GM19372 (cell line): ENCODE data around the gene USH2A.

Experiments used
- ATAC-seq: cut with Tn5 transposase; IDR thresholded peaks from one replicate; pipeline ENCODE4 v1.9.1; 2021; ENCODE audit warnings: mild to moderate bottlenecking, low read depth, moderate library complexity; ENCODE audit not compliant: unreplicated experiment

The USH2A gene

GRCh38 chr1:215987092-215987875, 436.0 kb downstream of the USH2A start:
- ATAC-seq = no peak

DNA sequence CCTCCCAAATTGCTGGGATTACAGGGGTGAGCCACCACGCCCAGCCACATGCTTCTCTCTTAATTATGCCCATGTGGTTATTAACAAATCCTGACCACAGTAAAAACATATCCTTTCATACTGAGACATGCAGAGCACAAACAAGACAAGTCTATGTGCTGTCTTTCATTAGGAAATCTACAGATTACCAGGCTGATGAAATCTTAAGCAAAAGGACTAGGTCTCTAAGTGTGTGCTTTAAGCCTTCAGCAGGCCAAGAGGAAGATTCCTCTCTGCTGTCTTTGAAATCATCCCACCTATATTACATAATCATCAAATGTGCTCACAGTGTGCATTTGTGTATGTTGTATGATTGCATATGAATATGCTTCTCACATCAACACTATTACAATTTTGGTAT, 436.8 kb downstream of the USH2A start:
- ATAC-seq = no peak

- no peak for ATAC-seq
Observed at GRCh38 chr1:215983680-215984079, 439.6 kb downstream of the USH2A start.

GRCh38 chr1:215971793-215972441, 451.3 kb downstream of the USH2A start:
- ATAC-seq = no peak

DNA sequence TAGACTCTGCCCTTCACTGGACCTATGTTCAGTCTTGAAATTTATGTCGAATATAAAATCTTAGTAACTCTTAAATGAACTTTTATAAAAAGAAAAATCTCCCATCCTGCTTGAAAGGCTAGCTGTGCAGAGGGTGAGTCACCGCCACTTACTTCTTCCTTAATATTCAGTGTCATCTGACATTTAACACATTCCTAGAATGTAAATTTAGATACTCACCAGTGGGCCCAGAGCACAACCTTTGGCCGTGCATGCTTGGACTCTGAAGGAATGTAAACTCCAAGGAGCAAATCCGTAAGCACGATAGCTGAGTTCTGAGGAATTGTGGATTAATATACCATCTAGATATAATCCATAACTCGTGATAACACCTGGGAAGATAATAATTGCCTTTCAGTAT, 452.8 kb downstream of the USH2A start:
- ATAC-seq = no peak

GRCh38 chr1:215963621-215964020, 459.6 kb downstream of the USH2A start:
- no peak for ATAC-seq

- ATAC-seq = no peak
Observed at GRCh38 chr1:215963040-215963439, 460.2 kb downstream of the USH2A start.

DNA sequence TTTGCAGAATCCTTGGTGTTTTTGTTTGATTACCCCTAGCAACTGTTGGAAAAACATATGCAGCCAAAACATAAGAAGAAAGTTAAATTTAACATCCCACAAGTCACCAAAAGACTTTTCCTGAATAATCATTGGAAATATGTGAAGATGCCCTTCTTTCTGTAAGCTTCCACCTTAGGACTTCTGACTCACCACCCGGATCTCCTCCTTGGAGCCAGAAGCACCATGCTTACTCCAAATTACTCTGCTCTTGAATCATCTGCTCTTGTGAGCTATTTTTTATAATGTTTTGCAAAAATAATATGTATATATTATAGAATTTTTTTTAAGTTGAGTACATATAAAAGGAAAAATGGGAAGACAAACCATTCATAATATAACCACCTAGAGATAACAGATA, 464.4 kb downstream of the USH2A start:
- ATAC-seq = no peak

DNA sequence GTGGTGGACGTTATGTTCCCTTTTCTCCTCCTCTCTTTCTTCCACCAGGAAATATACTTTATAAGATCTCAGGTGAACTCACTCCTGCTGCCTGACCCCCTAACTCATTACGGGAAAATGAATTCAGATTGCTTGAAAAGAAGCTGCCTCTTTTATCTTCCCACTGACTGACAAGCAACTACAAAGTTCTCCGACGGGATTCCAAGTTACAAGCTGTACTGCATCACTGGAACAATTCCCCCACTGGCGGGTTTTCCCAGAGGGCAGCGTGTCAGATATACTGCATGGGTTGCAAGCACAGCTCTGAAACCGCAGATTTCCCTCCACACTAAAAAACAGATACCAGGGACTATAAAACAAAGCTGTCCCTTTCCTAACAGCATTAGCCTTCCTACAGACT, 465.6 kb downstream of the USH2A start:
- ATAC-seq = no peak

GRCh38 chr1:215932558-215932957, 490.7 kb downstream of the USH2A start:
- ATAC-seq = no peak

GRCh38 chr1:215926670-215927069, 496.6 kb downstream of the USH2A start:
- ATAC-seq = no peak

- ATAC-seq = no peak
Observed at GRCh38 chr1:215923129-215923824, 500.0 kb downstream of the USH2A start.

DNA sequence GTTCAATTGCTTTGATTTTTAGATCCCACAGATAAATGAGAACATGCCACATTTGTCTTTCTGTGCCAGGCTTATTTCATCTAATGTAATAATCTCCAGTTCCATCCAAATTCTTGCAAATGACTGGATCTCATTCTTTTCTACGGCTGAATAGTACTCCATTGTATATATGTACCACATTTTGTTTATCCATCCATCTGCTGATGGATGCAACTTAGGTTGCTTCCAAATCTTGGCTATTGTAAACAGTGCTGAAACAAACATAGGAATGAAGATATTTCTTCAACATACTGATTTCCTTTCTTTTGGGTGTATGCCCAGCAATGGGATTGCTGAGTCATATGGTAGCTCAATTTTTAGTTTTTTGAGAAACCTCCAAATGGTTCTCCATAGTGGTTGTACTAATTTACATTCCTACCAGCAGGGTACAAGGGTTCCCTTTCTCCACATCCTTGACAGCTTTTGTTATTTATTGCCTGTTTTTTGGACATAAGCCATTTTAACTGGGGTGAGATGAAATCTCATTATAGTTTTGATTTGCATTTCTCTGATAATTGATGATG, 511.8 kb downstream of the USH2A start:
- ATAC-seq = no peak

DNA sequence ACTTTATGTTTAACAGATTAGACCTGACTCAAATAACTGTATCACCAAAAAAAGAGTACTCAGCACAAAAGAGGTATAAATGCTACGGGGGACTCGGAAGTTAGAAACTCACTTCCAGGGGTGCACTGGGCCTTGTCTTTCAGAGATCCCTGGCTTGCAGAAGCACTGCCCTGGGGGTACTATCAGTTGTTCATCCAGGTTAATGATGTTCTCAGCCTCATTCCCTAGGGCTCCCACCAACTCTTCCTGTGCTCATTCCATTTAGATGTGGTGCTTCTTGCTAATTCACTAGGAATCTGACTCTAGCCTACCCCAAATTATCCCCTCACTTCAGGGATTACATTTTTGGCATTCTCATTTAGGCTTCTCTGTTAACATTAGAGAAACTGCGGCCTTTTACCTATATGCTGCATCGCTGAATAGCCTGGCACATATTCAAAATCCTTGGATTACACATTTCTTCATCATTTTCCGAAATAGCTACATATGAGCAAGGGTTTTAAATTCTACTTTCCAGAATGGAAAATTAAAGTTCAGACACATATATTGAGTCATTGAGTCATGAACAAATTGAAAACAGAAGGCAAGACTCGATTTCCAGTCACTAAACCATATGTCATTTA, 517.6 kb downstream of the USH2A start:
- ATAC-seq = no peak

GRCh38 chr1:215900684-215901083, 522.6 kb downstream of the USH2A start:
- no peak for ATAC-seq

DNA sequence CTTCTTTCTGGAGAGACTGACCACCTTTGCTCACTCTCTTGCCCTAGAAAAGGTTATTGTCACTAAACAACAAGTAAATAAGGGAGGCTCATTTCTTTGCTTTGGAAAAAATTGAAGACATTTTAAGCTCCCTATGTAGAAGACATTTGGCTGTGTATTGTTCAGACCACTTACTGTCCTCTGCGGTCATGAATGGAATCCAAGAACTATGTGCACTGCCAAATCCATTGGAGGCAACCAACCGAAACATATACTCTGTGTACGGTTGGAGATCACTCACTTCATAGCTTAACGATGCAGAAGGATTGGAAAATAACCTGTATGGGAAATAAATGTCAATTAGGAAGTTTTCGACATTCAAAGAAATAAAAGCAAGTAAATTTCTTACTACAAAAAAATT, 523.3 kb downstream of the USH2A start:
- ATAC-seq = no peak

GRCh38 chr1:215895893-215896292, 527.4 kb downstream of the USH2A start:
- no peak for ATAC-seq

- ATAC-seq = no peak
Observed at GRCh38 chr1:215895276-215895675, 528.0 kb downstream of the USH2A start.

GRCh38 chr1:215894617-215895016, 528.6 kb downstream of the USH2A start:
- ATAC-seq = no peak

DNA sequence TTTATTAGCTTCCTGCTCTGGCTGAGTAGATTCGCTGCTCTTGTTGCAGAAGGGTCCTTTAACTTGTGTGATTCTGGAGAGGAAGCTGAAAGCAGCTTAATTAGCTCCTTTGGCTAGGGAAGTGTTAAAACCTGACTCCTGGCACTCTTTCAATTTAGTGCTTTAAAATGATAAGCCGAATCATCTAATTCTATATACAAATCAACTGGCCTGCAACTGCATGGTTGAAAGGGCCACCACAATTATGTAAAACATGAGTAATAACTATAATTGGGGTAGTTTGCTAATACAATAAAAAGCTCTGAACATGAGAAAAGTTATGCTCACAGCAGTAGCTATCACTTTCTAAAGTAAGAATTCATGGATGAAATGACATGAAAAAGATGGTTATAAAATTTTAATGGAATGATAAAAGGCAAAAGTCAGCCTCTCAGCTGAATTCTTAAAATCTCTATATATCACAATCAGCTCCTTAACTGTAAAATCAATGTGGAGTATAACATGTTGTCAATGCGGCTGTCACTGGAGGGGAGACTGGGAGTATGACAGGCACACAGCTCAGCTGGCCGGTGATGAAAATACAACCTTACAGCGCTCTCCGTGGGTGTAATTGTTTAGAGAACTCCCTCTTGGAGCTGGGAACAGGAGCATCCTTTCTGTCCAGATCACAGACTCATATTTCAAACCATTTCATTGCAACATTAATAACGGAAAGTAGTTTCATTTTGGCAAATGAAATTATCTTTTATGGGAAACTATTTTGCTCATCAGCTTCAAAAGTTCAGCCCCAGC, 531.8 kb downstream of the USH2A start:
- no peak for ATAC-seq
